Liver (tissue), 9 donors: Measurements from ENCODE around the gene TACC3. TPM values are rescaled to one million over a fixed set of nuclear protein-coding genes. Genes with fewer than 3 reads are reported as not detected.

Source experiments
- DNase-seq: peaks from one replicate; pipeline ENCODE4 v3.0.0-alpha.2; 2017; ENCODE audit warnings: low spot score
- H3K27ac ChIP-seq, 2 donors: one replicate each; pipeline ENCODE4 v1.7.0; 2013; ENCODE audit warnings: inconsistent platforms in 2 of 2, low read length in 2 of 2, control low read depth in 1 of 2, low read depth in 1 of 2, mild to moderate bottlenecking in 1 of 2
- H3K27me3 ChIP-seq, 4 donors: one replicate each; pipeline versions ENCODE4 v1.6.1 to v1.7.0; 2013; ENCODE audit warnings: low read length in 3 of 4, inconsistent platforms in 1 of 4, mild to moderate bottlenecking in 1 of 4, moderate library complexity in 1 of 4; ENCODE audit not compliant: control insufficient read depth in 4 of 4, insufficient read depth in 4 of 4
- H3K36me3 ChIP-seq, 4 donors: one replicate each; pipeline versions ENCODE4 v1.6.1 to v1.7.0; 2013; ENCODE audit warnings: low read length in 3 of 4, mild to moderate bottlenecking in 3 of 4, low read depth in 1 of 4, moderate library complexity in 1 of 4; ENCODE audit not compliant: control insufficient read depth in 4 of 4, insufficient read depth in 3 of 4
- H3K4me1 ChIP-seq, 4 donors: one replicate each; pipeline versions ENCODE4 v1.6.1 to v1.7.0; 2013; ENCODE audit warnings: low read length in 3 of 4, mild to moderate bottlenecking in 3 of 4, moderate library complexity in 1 of 4; ENCODE audit not compliant: control insufficient read depth in 4 of 4, insufficient read depth in 4 of 4
- H3K4me3 ChIP-seq, 3 donors: one replicate each; pipeline versions ENCODE4 v1.6.1 to v1.7.0; 2013; ENCODE audit warnings: low read length in 3 of 3, control low read depth in 1 of 3, low read depth in 1 of 3, mild to moderate bottlenecking in 1 of 3
- H3K9ac ChIP-seq, 2 donors: one replicate each; pipeline ENCODE4 v1.7.0; 2013; ENCODE audit warnings: low read length in 2 of 2, mild to moderate bottlenecking in 2 of 2, moderate library complexity in 2 of 2, control low read depth in 1 of 2, low read depth in 1 of 2
- H3K9me3 ChIP-seq, 4 donors: one replicate each; pipeline versions ENCODE4 v1.6.1 to v1.7.0; 2013; ENCODE audit warnings: low read length in 3 of 4; ENCODE audit not compliant: control insufficient read depth in 4 of 4
- ATF3 ChIP-seq: IDR thresholded peaks from 2 replicates; pipeline ENCODE4 v1.6.1; 2016; ENCODE audit warnings: antibody characterized with exemption
- EGR1 ChIP-seq, 2 donors: IDR thresholded peaks; 2 replicates each; pipeline ENCODE4 v1.6.1; 2016 to 2018; ENCODE audit warnings: antibody characterized with exemption in 2 of 2, low read depth in 2 of 2
- FOXA2 ChIP-seq: IDR thresholded peaks from 2 replicates; pipeline ENCODE4 v1.6.1; 2016; ENCODE audit warnings: antibody characterized with exemption
- GABPA ChIP-seq, 2 donors: IDR thresholded peaks in 1 of 2; conservative IDR thresholded peaks in 1 of 2; 2 replicates each; pipeline ENCODE4 v1.6.1; 2016; ENCODE audit warnings: antibody characterized with exemption in 2 of 2, mild to moderate bottlenecking in 1 of 2, moderate library complexity in 1 of 2
- HNF4A ChIP-seq, 2 donors: conservative IDR thresholded peaks; 2 replicates each; pipeline ENCODE4 v1.6.1; 2016; ENCODE audit warnings: antibody characterized with exemption in 2 of 2, mild to moderate bottlenecking in 2 of 2
- HNF4G ChIP-seq: IDR thresholded peaks from 2 replicates; pipeline ENCODE4 v1.6.1; 2016; ENCODE audit warnings: antibody characterized with exemption
- JUND ChIP-seq, 2 donors: IDR thresholded peaks; 2 replicates each; pipeline ENCODE4 v1.6.1; 2016; ENCODE audit warnings: antibody characterized with exemption in 2 of 2
- MAX ChIP-seq: IDR thresholded peaks from 2 replicates; pipeline ENCODE4 v1.6.1; 2016; ENCODE audit warnings: antibody characterized with exemption
- NR2F2 ChIP-seq: IDR thresholded peaks from 2 replicates; pipeline ENCODE4 v1.6.1; 2016; ENCODE audit warnings: antibody characterized with exemption
- RAD21 ChIP-seq, 2 donors: IDR thresholded peaks; 2 replicates each; pipeline ENCODE4 v1.6.1; 2016; ENCODE audit warnings: antibody characterized with exemption in 2 of 2, mild to moderate bottlenecking in 2 of 2
- REST ChIP-seq: IDR thresholded peaks from 2 replicates; pipeline ENCODE4 v1.6.1; 2016; ENCODE audit warnings: antibody characterized with exemption, mild to moderate bottlenecking
- RXRA ChIP-seq, 2 donors: IDR thresholded peaks; 2 replicates each; pipeline ENCODE4 v1.6.1; 2017 to 2018; ENCODE audit warnings: antibody characterized with exemption in 2 of 2, mild to moderate bottlenecking in 1 of 2
- SP1 ChIP-seq: IDR thresholded peaks from 2 replicates; pipeline ENCODE4 v1.6.1; 2018; ENCODE audit warnings: antibody characterized with exemption, mild to moderate bottlenecking
- TAF1 ChIP-seq: conservative IDR thresholded peaks from 2 replicates; pipeline ENCODE4 v1.6.1; 2016; ENCODE audit warnings: antibody characterized with exemption, mild to moderate bottlenecking
- YY1 ChIP-seq: IDR thresholded peaks from 2 replicates; pipeline ENCODE4 v1.6.1; 2016; ENCODE audit warnings: antibody characterized with exemption, mild to moderate bottlenecking
- WGBS: extraction: QIAGEN DNeasy Blood & Tissue Kit; methylation state at CpG from one replicate; pipeline ENCODE4 v1.1.7; 2013; 5-methylcytosine and 5-hydroxymethylcytosine counted together
- polyA plus RNA-seq, 2 donors: library from polyadenylated mRNA; stranded (reverse) in 1 of 2; unstranded in 1 of 2; fragments of 200-250 nt in 1 of 2; fragments of >200 nt in 1 of 2; fragmentation: Nextera tagmentation in 1 of 2; extraction: Ambion mirVana in 1 of 2; gene quantifications; one replicate each; pipeline versions ENCODE4 v1.2.1 to v1.2.3, GENCODE V29; 2013 to 2015
- total RNA-seq, 2 donors: library from RNA; depleted of rRNA; stranded (reverse); fragments of >200 nt; gene quantifications; one replicate each; pipeline ENCODE4 v1.2.3, GENCODE V29; 2014
- donor health status: healthy.
- donor health status: healthy.
- donor health status: healthy.
- donor health status: healthy.
- donor health status: healthy.

Gene TACC3
- total and polyA plus RNA-seq, 4 donors = 1.4 to 38.9 (median 5.5) TPM

- DNase-seq = no peak
- Histone ChIP-seq H3K27ac (no peak overlapping the region), H3K36me3 (no peaks in the 10 kb centered on the region), H3K9ac (no peak overlapping the region), H3K27me3 (no peaks in the 10 kb centered on the region), H3K9me3 (no peaks in the 10 kb centered on the region), H3K4me3 (no peak overlapping the region), H3K4me1 (peaks cover 0 to under 1% (median under 1%) of the 10 kb centered on the region in 4 donors)
- WGBS = 91% methylated on average over 27 of the region's 27 CpGs
- no peak for TF ChIP-seq GABPA (IDR thresholded peaks at IDR 0.05 in 1 of 2, conservative IDR thresholded peaks at IDR 0.05 in 1 of 2)
- TF ChIP-seq ATF3 = no peak
- no peak for TF ChIP-seq SP1
These were observed 37.2 kb downstream of the TACC3 start for GRCh38 chr4:1758306-1759121.

GRCh38 chr4:1759170-1759817 is 38.0 kb downstream of the TACC3 start:
- Histone ChIP-seq H3K9me3 (no peaks in the 10 kb centered on the region), H3K27ac (no peak overlapping the region), H3K4me1 (peaks cover 0 to 5% (median 2%) of the 10 kb centered on the region in 4 donors), H3K4me3 (no peak overlapping the region), H3K36me3 (no peaks in the 10 kb centered on the region), H3K27me3 (no peaks in the 10 kb centered on the region), H3K9ac (no peak overlapping the region)
- 83% methylated on average over 19 of the region's 19 CpGs for WGBS
- DNase-seq = no peak
- no peak for TF ChIP-seq GABPA (IDR thresholded peaks at IDR 0.05 in 1 of 2, conservative IDR thresholded peaks at IDR 0.05 in 1 of 2)
- no peak for TF ChIP-seq TAF1
- no peak for TF ChIP-seq JUND (IDR thresholded peaks at IDR 0.05)

- TF ChIP-seq SP1 = no peak
- no peak for TF ChIP-seq EGR1 (IDR thresholded peaks at IDR 0.05; ENCODE audit: low read depth in 2 of 2)
- peak; percentile 7 for TF ChIP-seq NR2F2
- WGBS = 72% methylated on average over 13 of the region's 13 CpGs
- H3K9ac ChIP-seq = no peak overlapping the region
- no peak overlapping the region for H3K4me3 ChIP-seq
- H3K27ac ChIP-seq = no peak overlapping the region
- no peak for DNase-seq
- H3K27me3 ChIP-seq = no peaks in the 10 kb centered on the region
- no peaks in the 10 kb centered on the region for H3K36me3 ChIP-seq
- H3K9me3 ChIP-seq = no peaks in the 10 kb centered on the region
- peaks cover 0 to 5% (median 2%) of the 10 kb centered on the region in 4 donors for H3K4me1 ChIP-seq
These were observed 38.5 kb downstream of the TACC3 start for GRCh38 chr4:1759818-1760223.

GRCh38 chr4:1760521-1761071 is 39.3 kb downstream of the TACC3 start:
- H3K9me3 ChIP-seq = no peaks in the 10 kb centered on the region
- no peak overlapping the region for H3K27ac ChIP-seq
- no peak for DNase-seq
- peaks cover 0 to 5% (median 2%) of the 10 kb centered on the region in 4 donors for H3K4me1 ChIP-seq
- H3K4me3 ChIP-seq = no peak overlapping the region
- no peaks in the 10 kb centered on the region for H3K36me3 ChIP-seq
- no peaks in the 10 kb centered on the region for H3K27me3 ChIP-seq
- 58% methylated on average over 25 of the region's 25 CpGs for WGBS
- no peak overlapping the region for H3K9ac ChIP-seq
- TF ChIP-seq RXRA (IDR thresholded peaks at IDR 0.05) (no peak), GABPA (IDR thresholded peaks at IDR 0.05 in 1 of 2, conservative IDR thresholded peaks at IDR 0.05 in 1 of 2) (no peak), MAX (no peak), HNF4A (conservative IDR thresholded peaks at IDR 0.05) (no peak), NR2F2 (no peak), HNF4G (no peak), JUND (IDR thresholded peaks at IDR 0.05) (no peak), ATF3 (no peak), RAD21 (IDR thresholded peaks at IDR 0.05) (no peak), REST (no peak), TAF1 (no peak), SP1 (no peak), YY1 (no peak), FOXA2 (no peak)
